HCT116 (cell line): ENCODE results near the gene SEL1L3. TPM values are rescaled to one million over a fixed set of nuclear protein-coding genes. Genes with fewer than 3 reads are reported as not detected.

Experiments used
- ATAC-seq: fragments of 200-7000 bp; cut with Tn5 transposase; 2 replicates; pipeline ENCODE4 v1.9.1; 2020; ENCODE audit warnings: mild to moderate bottlenecking, moderate library complexity
- BruUV-seq: library from RNA; stranded (reverse); fragments of 400-500 nt; replicated peaks from 2 replicates; lab custom pipeline; 2021; lab: Mats Ljungman, UMichigan
- CTCF ChIA-PET: fragments of 300-600 bp; sonication (Branson Sonifier 250); formaldehyde crosslinking; loops from one replicate; lab custom pipeline; 2021; ENCODE audit warnings: antibody characterized with exemption; lab: Charles Lee
- POLR2A ChIA-PET: fragments of 300-600, 350-600 bp; sonication (Branson Sonifier 250); formaldehyde crosslinking; loops from one replicate; lab custom pipeline; 2021; ENCODE audit warnings: antibody characterized with exemption; lab: Charles Lee
- RAD21 ChIA-PET, 2 experiments: fragments of 300-600 bp; sonication (Branson Sonifier 250); formaldehyde crosslinking; loops; one replicate each; lab custom pipeline; 2023; ENCODE audit warnings: low total read pairs in 2 of 2; ENCODE audit not compliant: uncharacterized antibody in 2 of 2, unreplicated experiment in 2 of 2, low non-redundant PET in 1 of 2; lab: Charles Lee
- DNase-seq: peaks from one replicate; pipeline ENCODE4 v3.0.0-alpha.2; 2010; ENCODE audit warnings: low read depth, low spot score
- H2AFZ ChIP-seq: fragments of 200-600 bp; shearing (Covaris generic), sonication (generic); 2 replicates; pipeline ENCODE4 v1.6.1; 2017; ENCODE audit warnings: low read depth, mixed run types, mixed read lengths, antibody characterized with exemption, low read length; ENCODE audit not compliant: poor library complexity, severe bottlenecking
- H3K27ac ChIP-seq: 2 replicates; pipeline ENCODE4 v1.5.1; 2012; ENCODE audit warnings: low read depth, low read length
- H3K27me3 ChIP-seq: fragments of 200-600 bp; sonication (generic); 2 replicates; pipeline ENCODE4 v1.6.1; 2016; ENCODE audit warnings: mixed run types, low read length, mixed read lengths; ENCODE audit not compliant: insufficient read depth
- H3K36me3 ChIP-seq, 2 experiments: fragments of 200-500 bp in 1 of 2; fragments of 200-600 bp in 1 of 2; sonication (Bioruptor generic) in 1 of 2; sonication (generic) in 1 of 2; 2 replicates each; pipeline versions ENCODE4 v1.5.1 to v1.6.1; 2014 to 2016; ENCODE audit warnings: low read length in 2 of 2, inconsistent platforms in 1 of 2, mixed read lengths in 1 of 2, mixed run types in 1 of 2; ENCODE audit not compliant: insufficient read depth in 2 of 2, control insufficient read depth in 1 of 2
- H3K4me1 ChIP-seq, 2 experiments: fragments of 200-600 bp in 1 of 2; sonication (generic) in 1 of 2; 2 replicates each; pipeline versions ENCODE4 v1.5.1 to v1.6.1; 2012 to 2017; ENCODE audit warnings: low read length in 2 of 2, inconsistent platforms in 1 of 2, mild to moderate bottlenecking in 1 of 2, mixed read lengths in 1 of 2, mixed run types in 1 of 2, moderate library complexity in 1 of 2; ENCODE audit not compliant: insufficient read depth in 2 of 2, control insufficient read depth in 1 of 2
- H3K4me2 ChIP-seq: fragments of 200-600 bp; sonication (generic); 2 replicates; pipeline ENCODE4 v1.6.1; 2017; ENCODE audit warnings: mixed run types, low read length, mixed read lengths
- H3K4me3 ChIP-seq, 2 experiments: fragments of 200-600 bp in 1 of 2; sonication (generic) in 1 of 2; replicated peaks in 1 of 2; 2 replicates each; pipeline ENCODE4 v1.5.1; 2011 to 2016; ENCODE audit warnings: low read length in 2 of 2, control low read depth in 1 of 2, low read depth in 1 of 2, mild to moderate bottlenecking in 1 of 2, mixed read lengths in 1 of 2, mixed run types in 1 of 2
- H3K79me2 ChIP-seq: fragments of 200-600 bp; sonication (generic); 2 replicates; pipeline ENCODE4 v1.6.1; 2017; ENCODE audit warnings: mild to moderate bottlenecking, mixed run types, low read length, moderate library complexity, mixed read lengths; ENCODE audit not compliant: insufficient read depth
- H3K9ac ChIP-seq: fragments of 200-600 bp; sonication (generic); 2 replicates; pipeline ENCODE4 v1.6.1; 2016; ENCODE audit warnings: low read length, mixed read lengths
- H3K9me2 ChIP-seq: fragments of 200-600 bp; sonication (generic), shearing (Covaris generic); 2 replicates; pipeline ENCODE4 v1.6.1; 2017; ENCODE audit warnings: mixed run types, mild to moderate bottlenecking, moderate library complexity; ENCODE audit not compliant: insufficient read depth
- H3K9me3 ChIP-seq, 2 experiments: fragments of 200-500 bp in 1 of 2; fragments of 200-600 bp in 1 of 2; sonication (Bioruptor generic) in 1 of 2; sonication (generic) in 1 of 2; 2 replicates each; pipeline ENCODE4 v1.6.1; 2014 to 2017; ENCODE audit warnings: low read length in 2 of 2, mixed read lengths in 2 of 2, inconsistent platforms in 1 of 2, low read depth in 1 of 2, mild to moderate bottlenecking in 1 of 2, mixed run types in 1 of 2, moderate library complexity in 1 of 2; ENCODE audit not compliant: control insufficient read depth in 1 of 2, insufficient read depth in 1 of 2
- H4K20me1 ChIP-seq: fragments of 200-600 bp; sonication (generic), shearing (Covaris generic); 2 replicates; pipeline ENCODE4 v1.6.1; 2017; ENCODE audit warnings: mixed run types, mild to moderate bottlenecking, moderate library complexity; ENCODE audit not compliant: insufficient read depth
- CBX3 ChIP-seq: IDR thresholded peaks from 2 replicates; pipeline ENCODE4 v1.6.1; 2012; ENCODE audit warnings: low read depth
- CEBPB ChIP-seq: IDR thresholded peaks from 2 replicates; pipeline ENCODE4 v1.6.1; 2012; ENCODE audit warnings: low read depth
- CTCF ChIP-seq, 3 experiments: fragments of 200-600 bp in 1 of 3; sonication (generic) in 1 of 3; IDR thresholded peaks in 2 of 3; conservative IDR thresholded peaks in 1 of 3; 2 replicates each; pipeline ENCODE4 v1.5.1; 2012 to 2017; ENCODE audit warnings: low read depth in 2 of 3, low read length in 2 of 3, antibody characterized with exemption in 1 of 3, borderline replicate concordance in 1 of 3, control low read depth in 1 of 3, mild to moderate bottlenecking in 1 of 3, mixed read lengths in 1 of 3, mixed run types in 1 of 3, moderate library complexity in 1 of 3; ENCODE audit not compliant: insufficient read depth in 1 of 3
- EGR1 ChIP-seq: IDR thresholded peaks from 2 replicates; pipeline ENCODE4 v1.6.1; 2012; ENCODE audit warnings: low read depth
- ELF1 ChIP-seq: IDR thresholded peaks from 2 replicates; pipeline ENCODE4 v1.6.1; 2012; ENCODE audit warnings: low read depth, borderline replicate concordance
- EZH2 ChIP-seq: fragments of 200-600 bp; sonication (generic); IDR thresholded peaks from 2 replicates; pipeline ENCODE4 v1.6.1; 2017; ENCODE audit warnings: antibody characterized with exemption, mixed run types
- EZH2phosphoT487 ChIP-seq: fragments of 200-600 bp; IDR thresholded peaks from 2 replicates; pipeline ENCODE4 v1.6.1; 2018; ENCODE audit warnings: antibody characterized with exemption, borderline replicate concordance
- MAX ChIP-seq: IDR thresholded peaks from 2 replicates; pipeline ENCODE4 v1.6.1; 2012
- POLR2AphosphoS5 ChIP-seq: IDR thresholded peaks from 2 replicates; pipeline ENCODE4 v1.6.1; 2011; ENCODE audit warnings: mild to moderate bottlenecking, low read depth, low read length, moderate library complexity
- RAD21 ChIP-seq: IDR thresholded peaks from 2 replicates; pipeline ENCODE4 v1.6.1; 2012; ENCODE audit warnings: low read depth, mild to moderate bottlenecking
- SIN3A ChIP-seq: IDR thresholded peaks from 2 replicates; pipeline ENCODE4 v1.6.1; 2012; ENCODE audit warnings: low read depth
- SRF ChIP-seq: IDR thresholded peaks from 2 replicates; pipeline ENCODE4 v1.6.1; 2012; ENCODE audit warnings: low read depth
- YY1 ChIP-seq: IDR thresholded peaks from 2 replicates; pipeline ENCODE4 v1.6.1; 2011; ENCODE audit warnings: low read length, low read depth, moderate library complexity, mild to moderate bottlenecking; ENCODE audit not compliant: insufficient replicate concordance; ENCODE audit errors: extremely low read depth
- ZBTB33 ChIP-seq: IDR thresholded peaks from 2 replicates; pipeline ENCODE4 v1.6.1; 2011; ENCODE audit warnings: mild to moderate bottlenecking, low read length, moderate library complexity; ENCODE audit not compliant: insufficient replicate concordance; ENCODE audit errors: extremely low read depth
- ZFX ChIP-seq: fragments of 450-650 bp; IDR thresholded peaks from 2 replicates; pipeline ENCODE4 v1.6.1; 2017
- intact Hi-C: fragments of 100-400 bp; cut with micrococcal nuclease; formaldehyde crosslinking; loops from 2 replicates; pipeline ENCODE4 v1.10.0; 2022
- total RNA-seq: library from RNA; stranded (reverse); gene quantifications from one replicate; pipeline ENCODE4 v1.2.1, GENCODE V29; 2021; ENCODE audit not compliant: unreplicated experiment

SEL1L3 gene
- total RNA-seq, 1 experiment from 2014 or later = 45.0 TPM

- no peaks in the 10 kb centered on the region for H3K79me2 ChIP-seq
- ChIA-PET POLR2A (no interaction called here), RAD21 (no interaction called here), CTCF (no interaction called here)
- H3K9ac ChIP-seq = no peak overlapping the region
- DNase-seq (no peak), ATAC-seq (no peak)
- peaks cover 0 to 10% of the 10 kb centered on the region in 2 experiments; a peak in 1 of 4 replicates for H3K4me1 ChIP-seq
- no peaks in the 10 kb centered on the region for H3K9me2 ChIP-seq
- H3K4me3 ChIP-seq = no peak overlapping the region
- H3K4me2 ChIP-seq = no peak overlapping the region
- H4K20me1 ChIP-seq = no peaks in the 10 kb centered on the region
- H3K36me3 ChIP-seq = peaks cover 5 to 11% of the 10 kb centered on the region in 2 experiments; a peak in 2 of 4 replicates
- no peak overlapping the region for H2AFZ ChIP-seq
- H3K27me3 ChIP-seq = no peaks in the 10 kb centered on the region
- no peak overlapping the region for H3K27ac ChIP-seq
- BruUV-seq = no TSS peak
- intact Hi-C loops = no loop called here
- no peaks in the 10 kb centered on the region for H3K9me3 ChIP-seq
- TF ChIP-seq SIN3A = no peak
Measured at GRCh38 chr4:25783126-25783525, 79.7 kb downstream of the SEL1L3 start.

- Histone ChIP-seq H3K79me2 (no peaks in the 10 kb centered on the region), H3K4me3 (no peak overlapping the region), H3K4me2 (no peak overlapping the region), H4K20me1 (no peaks in the 10 kb centered on the region), H3K9me2 (no peaks in the 10 kb centered on the region), H3K36me3 (peaks cover 2 to 11% of the 10 kb centered on the region in 2 experiments; a peak in 2 of 4 replicates), H3K4me1 (peaks cover 0 to 10% of the 10 kb centered on the region in 2 experiments; a peak in 1 of 4 replicates), H3K27ac (no peak overlapping the region), H2AFZ (no peak overlapping the region), H3K9me3 (no peaks in the 10 kb centered on the region), H3K27me3 (no peaks in the 10 kb centered on the region), H3K9ac (no peak overlapping the region)
- POLR2A ChIA-PET = no interaction called here
- intact Hi-C loops = no loop called here
- RAD21 ChIA-PET = no interaction called here
- DNase-seq = no peak
- CTCF ChIA-PET = no interaction called here
- no TSS peak for BruUV-seq
- ATAC-seq = no peak
- TF ChIP-seq ELF1 = no peak
- TF ChIP-seq YY1 = no peak
- TF ChIP-seq CBX3 = no peak
- no peak for TF ChIP-seq ZFX
- no peak for TF ChIP-seq CTCF (IDR thresholded peaks at IDR 0.05 in 2 of 3, conservative IDR thresholded peaks at IDR 0.05 in 1 of 3; ENCODE audit: borderline replicate concordance in 1 of 3, insufficient read depth in 1 of 3, low read depth in 2 of 3, low read length in 2 of 3)
- no peak for TF ChIP-seq EZH2
- TF ChIP-seq RAD21 = no peak
- no peak for TF ChIP-seq POLR2AphosphoS5
- TF ChIP-seq SRF = no peak
- no peak for TF ChIP-seq EGR1
- TF ChIP-seq CEBPB = no peak
- TF ChIP-seq EZH2phosphoT487 = no peak
- no peak for TF ChIP-seq MAX
- no peak for TF ChIP-seq ZBTB33
Measured at GRCh38 chr4:25782482-25782881, 80.3 kb downstream of the SEL1L3 start.
